Measurements from ENCODE around the gene ALCAM. TPM values are rescaled to one million over a fixed set of nuclear protein-coding genes. Genes with fewer than 3 reads are reported as not detected.

ALCAM gene
- total RNA-seq, 3 donors from 2014 or later: 20.3 to 223 (median 118) TPM

DNA sequence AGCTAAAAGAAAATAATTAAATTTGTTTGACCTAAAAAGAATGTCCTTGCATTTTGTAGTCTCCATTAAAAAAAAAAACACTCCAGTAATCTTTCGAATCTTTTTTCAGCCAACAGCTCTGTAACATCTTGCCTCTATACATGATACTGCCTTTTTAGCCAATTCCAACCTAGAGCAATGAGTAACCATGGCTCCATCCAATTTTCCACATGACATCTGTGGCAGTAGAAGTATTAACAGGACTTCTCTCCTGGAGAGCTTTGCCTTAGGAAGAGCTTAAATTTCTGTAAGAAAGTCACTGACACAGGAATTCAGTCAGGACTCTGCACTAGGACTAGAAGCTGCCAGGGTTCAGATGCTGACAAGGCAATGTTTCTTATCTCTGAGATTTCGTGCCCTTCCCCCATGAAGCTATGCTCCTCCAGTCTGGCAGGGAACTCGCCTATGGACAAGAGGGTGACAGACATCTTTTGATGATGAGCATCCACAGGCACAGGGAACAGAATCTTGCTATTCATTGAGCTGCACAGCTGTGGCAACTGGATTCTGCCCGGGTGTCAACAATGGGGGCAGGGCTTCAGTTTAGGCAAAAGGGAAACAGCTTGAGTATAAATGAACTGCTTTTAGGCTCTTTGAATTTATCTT, 81.8 kb downstream of the ALCAM start:
- no peaks in the 10 kb centered on the region for H3K4me1 ChIP-seq
- H3K36me3 ChIP-seq: no peaks in the 10 kb centered on the region
- no peak for DNase-seq (ENCODE audit: low spot score in 2 of 2)
- no peak overlapping the region for H3K4me3 ChIP-seq
- H3K27me3 ChIP-seq: no peaks in the 10 kb centered on the region
- TF ChIP-seq, protein P1, sequence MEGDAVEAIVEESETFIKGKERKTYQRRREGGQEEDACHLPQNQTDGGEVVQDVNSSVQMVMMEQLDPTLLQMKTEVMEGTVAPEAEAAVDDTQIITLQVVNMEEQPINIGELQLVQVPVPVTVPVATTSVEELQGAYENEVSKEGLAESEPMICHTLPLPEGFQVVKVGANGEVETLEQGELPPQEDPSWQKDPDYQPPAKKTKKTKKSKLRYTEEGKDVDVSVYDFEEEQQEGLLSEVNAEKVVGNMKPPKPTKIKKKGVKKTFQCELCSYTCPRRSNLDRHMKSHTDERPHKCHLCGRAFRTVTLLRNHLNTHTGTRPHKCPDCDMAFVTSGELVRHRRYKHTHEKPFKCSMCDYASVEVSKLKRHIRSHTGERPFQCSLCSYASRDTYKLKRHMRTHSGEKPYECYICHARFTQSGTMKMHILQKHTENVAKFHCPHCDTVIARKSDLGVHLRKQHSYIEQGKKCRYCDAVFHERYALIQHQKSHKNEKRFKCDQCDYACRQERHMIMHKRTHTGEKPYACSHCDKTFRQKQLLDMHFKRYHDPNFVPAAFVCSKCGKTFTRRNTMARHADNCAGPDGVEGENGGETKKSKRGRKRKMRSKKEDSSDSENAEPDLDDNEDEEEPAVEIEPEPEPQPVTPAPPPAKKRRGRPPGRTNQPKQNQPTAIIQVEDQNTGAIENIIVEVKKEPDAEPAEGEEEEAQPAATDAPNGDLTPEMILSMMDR (IDR thresholded peaks at IDR 0.05): no peak
- no peak for TF ChIP-seq POLR2AphosphoS5 (IDR thresholded peaks at IDR 0.05)
- TF ChIP-seq POLR2A (IDR thresholded peaks at IDR 0.05): no peak
- intact Hi-C loops (cut with DNase I; ENCODE audit: low total_unique reads): no loop called here
- no peaks in the 10 kb centered on the region for H3K9me3 ChIP-seq
- no peak overlapping the region for H3K27ac ChIP-seq

DNA sequence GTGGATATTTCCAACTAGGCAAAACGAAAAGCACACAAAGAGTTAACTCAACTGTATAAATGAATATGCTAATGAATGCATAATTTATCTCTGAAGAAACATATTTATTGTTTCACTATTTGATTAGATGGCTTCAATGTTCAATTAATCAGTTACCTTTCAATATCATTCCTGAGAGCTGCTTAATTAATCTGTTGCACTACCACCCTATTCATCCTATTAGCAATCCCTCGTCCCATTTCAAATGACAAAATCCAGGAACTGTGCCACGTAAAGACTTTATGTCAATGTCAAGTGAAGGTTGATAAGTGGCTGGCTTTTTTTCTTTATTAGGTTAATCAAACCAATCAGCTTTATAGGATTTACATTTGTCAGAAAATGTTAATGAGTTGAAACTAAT, 82.7 kb downstream of the ALCAM start:
- Histone ChIP-seq H3K9me3 (no peaks in the 10 kb centered on the region), H3K36me3 (no peaks in the 10 kb centered on the region), H3K27me3 (no peaks in the 10 kb centered on the region), H3K4me3 (no peak overlapping the region), H3K27ac (no peak overlapping the region), H3K4me1 (no peaks in the 10 kb centered on the region)
- intact Hi-C loops (cut with DNase I; ENCODE audit: low total_unique reads): no loop called here
- no peak for DNase-seq (ENCODE audit: low spot score in 2 of 2)
- TF ChIP-seq POLR2A (IDR thresholded peaks at IDR 0.05) (no peak), POLR2AphosphoS5 (IDR thresholded peaks at IDR 0.05) (no peak)
- TF ChIP-seq, protein P1 (IDR thresholded peaks at IDR 0.05): no peak

DNA sequence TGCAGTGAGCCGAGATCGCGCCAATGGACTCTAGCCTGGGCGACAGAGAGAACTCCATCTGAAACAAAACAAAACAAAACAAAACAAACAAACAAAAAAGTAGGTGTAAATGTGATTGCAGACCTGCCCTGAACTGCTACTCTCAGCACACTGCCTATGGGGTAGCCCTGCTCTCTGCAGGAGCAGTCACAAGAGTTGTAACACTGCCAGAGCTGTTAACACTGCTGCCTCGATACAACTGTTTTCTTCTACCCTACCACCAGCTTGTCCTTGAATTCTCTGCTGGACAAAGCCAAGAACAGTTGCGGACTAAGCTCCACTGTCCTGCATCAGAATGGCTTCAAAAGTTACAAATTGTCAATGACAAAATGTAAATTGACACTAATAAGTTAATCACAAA, 89.3 kb downstream of the ALCAM start:
- intact Hi-C loops (cut with DNase I; ENCODE audit: low total_unique reads): no loop called here
- no peak for DNase-seq (ENCODE audit: low spot score in 2 of 2)
- Histone ChIP-seq H3K27ac (no peak overlapping the region), H3K9me3 (no peaks in the 10 kb centered on the region), H3K36me3 (no peaks in the 10 kb centered on the region), H3K4me1 (no peaks in the 10 kb centered on the region), H3K4me3 (no peak overlapping the region), H3K27me3 (no peaks in the 10 kb centered on the region)
- no peak for TF ChIP-seq POLR2AphosphoS5 (IDR thresholded peaks at IDR 0.05)
- TF ChIP-seq, protein P1 (IDR thresholded peaks at IDR 0.05): no peak
- no peak for TF ChIP-seq POLR2A (IDR thresholded peaks at IDR 0.05)

DNA sequence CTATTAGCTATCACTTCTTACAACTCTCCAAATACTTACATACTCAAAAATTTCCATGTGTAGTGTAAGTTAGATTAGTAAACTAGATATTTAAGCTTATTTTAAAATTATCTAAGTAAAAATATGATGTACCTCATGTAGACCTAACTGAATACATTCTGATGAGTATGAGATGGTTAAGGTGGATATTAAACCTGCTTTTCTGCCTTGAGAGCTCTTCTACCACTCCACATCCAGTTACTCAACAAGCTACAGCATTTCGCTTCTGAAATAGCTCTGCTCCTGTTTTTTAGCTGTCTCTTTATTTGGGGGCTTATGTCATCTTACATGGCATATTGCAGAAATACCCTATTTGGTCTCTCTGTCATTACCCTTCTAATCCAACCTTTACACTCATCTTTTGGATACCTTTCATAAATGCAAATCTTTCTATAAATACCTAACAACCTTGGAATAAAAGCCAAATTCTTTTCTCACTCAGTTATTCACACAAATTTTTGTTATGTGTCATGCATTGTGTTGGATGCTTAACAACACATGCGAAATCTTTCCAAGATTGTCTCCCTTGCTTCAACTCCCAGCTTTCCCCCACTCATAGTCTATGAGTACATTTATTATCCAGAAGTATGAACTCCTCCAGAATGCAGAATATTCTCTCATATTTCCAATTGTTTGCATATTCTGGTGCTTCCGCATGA, 92.0 kb downstream of the ALCAM start:
- no peaks in the 10 kb centered on the region for H3K9me3 ChIP-seq
- intact Hi-C loops (cut with DNase I; ENCODE audit: low total_unique reads): no loop called here
- H3K4me3 ChIP-seq: no peak overlapping the region
- no peak overlapping the region for H3K27ac ChIP-seq
- H3K36me3 ChIP-seq: no peaks in the 10 kb centered on the region
- no peak for DNase-seq (ENCODE audit: low spot score in 2 of 2)
- H3K4me1 ChIP-seq: no peaks in the 10 kb centered on the region
- TF ChIP-seq POLR2A (IDR thresholded peaks at IDR 0.05) (no peak), POLR2AphosphoS5 (IDR thresholded peaks at IDR 0.05) (no peak)
- TF ChIP-seq, protein P1 (IDR thresholded peaks at IDR 0.05): no peak
- no peaks in the 10 kb centered on the region for H3K27me3 ChIP-seq

DNA sequence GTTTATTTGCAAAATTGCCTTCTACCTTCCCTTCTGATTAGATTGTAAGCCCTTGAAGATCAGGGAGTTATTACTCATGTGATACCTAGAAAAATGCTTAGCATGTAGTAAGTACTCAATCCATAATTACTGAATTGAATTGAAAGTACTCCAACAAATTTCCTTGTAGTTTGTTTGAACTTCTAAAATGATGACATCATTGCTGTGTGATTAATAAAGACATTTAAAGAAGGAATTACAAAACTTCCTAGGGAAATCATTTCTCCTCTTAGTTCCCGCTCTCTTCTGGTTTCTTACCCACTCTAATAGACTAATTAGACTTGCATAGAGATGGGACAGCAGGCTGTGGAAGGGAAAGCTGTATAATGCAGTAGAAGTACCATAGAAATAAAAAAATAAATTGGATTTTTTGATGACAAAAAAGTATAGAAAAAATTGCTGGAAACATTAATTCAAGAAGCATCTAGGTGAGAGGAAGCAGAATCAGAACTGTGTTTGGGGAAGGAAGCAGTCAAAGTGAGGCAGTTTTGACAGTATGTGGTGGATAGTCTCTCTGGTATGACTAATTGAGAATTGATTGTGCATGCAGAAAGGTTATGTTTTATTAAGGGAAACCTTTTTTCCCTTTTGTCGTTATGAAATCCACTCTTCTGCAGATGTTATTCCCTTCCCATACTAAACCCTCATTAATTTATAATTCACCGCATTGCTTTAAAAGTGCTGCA, 93.0 kb downstream of the ALCAM start:
- Histone ChIP-seq H3K4me1 (no peaks in the 10 kb centered on the region), H3K36me3 (no peaks in the 10 kb centered on the region), H3K9me3 (no peaks in the 10 kb centered on the region), H3K27ac (no peak overlapping the region), H3K27me3 (no peaks in the 10 kb centered on the region), H3K4me3 (no peak overlapping the region)
- intact Hi-C loops (cut with DNase I; ENCODE audit: low total_unique reads): no loop called here
- TF ChIP-seq POLR2AphosphoS5 (IDR thresholded peaks at IDR 0.05) (no peak), POLR2A (IDR thresholded peaks at IDR 0.05) (no peak)
- DNase-seq (ENCODE audit: low spot score in 2 of 2): no peak
